Measurements from ENCODE around the gene KRT25.

Gene KRT25, protein sequence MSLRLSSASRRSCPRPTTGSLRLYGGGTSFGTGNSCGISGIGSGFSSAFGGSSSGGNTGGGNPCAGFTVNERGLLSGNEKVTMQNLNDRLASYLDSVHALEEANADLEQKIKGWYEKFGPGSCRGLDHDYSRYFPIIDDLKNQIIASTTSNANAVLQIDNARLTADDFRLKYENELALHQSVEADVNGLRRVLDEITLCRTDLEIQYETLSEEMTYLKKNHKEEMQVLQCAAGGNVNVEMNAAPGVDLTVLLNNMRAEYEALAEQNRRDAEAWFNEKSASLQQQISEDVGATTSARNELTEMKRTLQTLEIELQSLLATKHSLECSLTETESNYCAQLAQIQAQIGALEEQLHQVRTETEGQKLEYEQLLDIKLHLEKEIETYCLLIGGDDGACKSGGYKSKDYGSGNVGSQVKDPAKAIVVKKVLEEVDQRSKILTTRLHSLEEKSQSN

DNA sequence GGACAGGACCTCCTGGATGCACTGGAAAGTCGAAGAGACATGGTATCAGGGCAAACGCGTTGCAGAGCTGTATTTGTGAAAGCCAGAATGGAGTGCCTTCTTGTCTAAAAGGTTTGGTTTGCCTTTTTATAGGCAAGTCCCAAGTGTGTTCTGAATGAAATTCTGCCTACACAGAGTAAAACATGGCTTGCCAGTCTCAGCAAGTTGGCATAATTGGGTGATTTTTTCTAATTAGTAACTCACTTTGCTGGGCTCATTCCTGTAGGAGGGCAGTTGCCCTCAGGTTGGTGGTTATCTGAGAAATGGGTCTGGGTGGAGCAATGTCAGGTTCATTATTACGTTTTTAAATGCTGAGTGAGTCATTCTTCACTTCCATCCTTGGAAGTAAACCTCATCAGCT is at the start of gene KRT25:
Gene KRT25, minus strand, starts transcription at position 101 of the 400 bp plus-strand sequence. Its CDS starts 60 bp downstream, at position 41.
- DNase-seq: no peak

DNA sequence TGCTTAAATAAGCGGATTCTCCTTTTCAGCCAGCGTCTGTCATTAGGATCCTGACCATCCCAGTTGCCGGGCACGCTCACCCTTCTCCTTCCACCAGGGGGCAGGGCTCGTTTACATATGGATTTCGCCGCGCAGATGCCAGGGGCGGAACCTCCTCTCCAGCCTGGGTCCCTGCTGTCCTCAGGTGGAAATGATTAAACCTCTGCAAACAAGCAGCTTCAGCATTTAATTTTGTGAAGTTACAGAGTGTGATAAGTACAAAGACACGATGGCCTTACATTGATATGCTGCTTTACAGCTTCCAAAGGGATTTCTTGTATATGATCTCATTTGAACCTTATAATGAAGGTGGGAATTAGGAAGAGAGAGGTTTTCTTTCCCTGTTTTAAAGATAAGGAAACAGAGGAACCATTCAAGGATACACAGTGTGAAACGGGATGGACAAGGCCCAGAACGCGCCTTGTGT is 48.5 kb upstream of the KRT25 start:
- peak; percentile 77 for DNase-seq

DNA sequence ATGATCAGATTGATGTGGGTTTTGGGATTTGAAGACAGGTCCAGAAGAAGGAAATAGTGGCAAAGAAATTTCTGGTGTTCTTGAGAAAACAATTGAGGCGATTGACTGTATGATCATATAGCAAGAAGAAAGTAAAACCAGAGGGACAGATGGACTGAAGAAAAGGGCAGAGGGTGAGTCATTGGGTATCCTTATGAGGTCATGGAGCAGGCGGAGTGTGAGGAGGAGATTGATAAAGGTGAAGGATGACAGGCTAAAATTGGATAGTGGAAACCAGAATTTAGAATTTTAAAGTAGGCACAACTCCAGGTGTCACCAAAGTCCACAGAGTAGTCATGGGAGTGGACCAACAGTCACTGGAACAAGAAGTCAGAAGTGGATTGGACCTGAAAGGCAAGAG is 46.0 kb upstream of the KRT25 start:
- DNase-seq: no peak

DNA sequence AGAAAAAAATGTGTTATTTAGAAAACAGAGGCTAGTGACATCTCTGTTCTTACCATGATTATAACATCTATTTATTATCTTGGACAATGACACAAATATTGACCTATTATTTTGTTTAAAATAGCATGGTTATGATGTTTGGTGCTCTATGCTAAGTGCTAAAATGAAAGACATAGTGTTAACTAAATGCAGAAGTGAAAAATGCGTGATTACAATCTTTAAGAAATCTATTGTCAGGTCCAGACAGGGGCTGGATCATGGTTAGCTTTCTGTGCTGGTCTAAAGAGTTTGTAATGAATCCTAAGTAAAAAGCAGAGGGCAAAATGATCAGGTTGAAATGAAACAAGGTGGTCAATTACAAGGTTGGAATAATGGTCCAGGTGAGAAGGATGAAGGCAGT is 45.2 kb upstream of the KRT25 start:
- no peak for DNase-seq

DNA sequence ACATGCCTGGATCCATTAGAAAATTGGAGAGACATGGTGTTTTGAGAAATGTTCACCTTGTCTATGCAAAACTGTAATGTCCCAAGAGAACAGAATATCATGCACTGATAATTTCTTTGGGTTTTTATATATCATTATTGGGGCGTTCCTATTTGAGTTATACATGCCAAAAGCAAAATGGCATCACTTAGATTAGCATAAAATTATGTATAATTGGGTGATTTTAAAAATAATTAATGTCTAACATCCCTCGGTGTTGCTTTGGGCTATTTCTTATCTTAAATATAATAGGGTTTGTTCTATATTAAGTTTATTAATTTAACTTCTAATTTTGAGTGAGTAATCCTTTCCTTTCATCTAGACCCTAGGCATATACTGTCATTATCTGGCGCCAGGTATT is 44.7 kb upstream of the KRT25 start, which contains the start of gene KRT28:
Gene KRT28, minus strand, starts transcription at position 101 of the 400 bp plus-strand sequence. Its CDS starts 66 bp downstream, at position 35.
- DNase-seq: no peak

DNA sequence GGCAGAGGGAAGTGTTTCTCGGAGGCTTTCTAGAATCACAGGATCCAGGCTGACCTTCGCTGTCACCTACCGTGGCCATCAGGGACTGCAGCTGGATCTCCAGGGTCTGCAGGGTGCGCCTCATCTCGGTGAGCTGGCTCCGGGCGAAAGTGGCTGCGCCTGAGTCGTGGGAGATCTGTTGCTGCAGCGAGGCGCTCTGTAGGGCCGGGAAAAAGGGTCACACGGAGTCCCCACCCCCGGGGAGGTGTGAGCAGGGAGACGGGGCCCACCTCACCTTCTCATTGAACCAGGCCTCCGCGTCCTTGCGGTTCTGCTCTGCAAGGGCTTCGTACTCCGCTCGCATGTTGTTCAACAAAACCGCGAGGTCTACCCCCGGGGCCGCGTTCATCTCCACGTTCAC is 41.7 kb upstream of the KRT25 start:
- no peak for DNase-seq

DNA sequence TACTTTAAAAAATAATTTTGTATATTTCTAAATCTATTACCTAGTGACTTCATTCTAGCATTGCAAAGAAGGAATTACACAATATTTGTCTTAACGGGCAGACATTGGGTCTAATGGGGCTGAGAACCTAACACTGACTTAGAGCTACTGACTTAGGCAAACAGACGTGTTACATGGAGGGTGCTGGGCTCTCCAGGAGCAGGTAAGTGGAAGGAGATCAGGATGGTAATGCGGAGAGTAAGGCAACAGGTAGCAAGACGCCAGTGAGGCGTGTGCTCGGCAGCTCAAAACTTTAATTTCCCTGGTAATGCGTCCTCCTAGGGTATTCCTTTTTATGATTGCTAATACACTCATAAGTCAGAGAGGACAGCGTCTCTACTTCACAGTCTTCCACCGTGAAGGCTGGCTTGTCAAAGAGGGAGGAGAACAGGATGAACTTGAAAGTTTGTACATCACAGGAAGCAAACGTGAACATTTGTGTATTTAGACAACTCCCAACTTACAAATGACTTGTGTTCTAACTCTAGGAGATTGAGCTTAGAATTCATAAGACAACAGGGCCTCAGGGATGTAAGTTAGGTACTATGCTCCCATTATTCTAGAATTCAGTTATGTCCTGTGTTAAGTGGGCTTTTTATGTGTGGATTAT is 40.0 kb upstream of the KRT25 start:
- no peak for DNase-seq

DNA sequence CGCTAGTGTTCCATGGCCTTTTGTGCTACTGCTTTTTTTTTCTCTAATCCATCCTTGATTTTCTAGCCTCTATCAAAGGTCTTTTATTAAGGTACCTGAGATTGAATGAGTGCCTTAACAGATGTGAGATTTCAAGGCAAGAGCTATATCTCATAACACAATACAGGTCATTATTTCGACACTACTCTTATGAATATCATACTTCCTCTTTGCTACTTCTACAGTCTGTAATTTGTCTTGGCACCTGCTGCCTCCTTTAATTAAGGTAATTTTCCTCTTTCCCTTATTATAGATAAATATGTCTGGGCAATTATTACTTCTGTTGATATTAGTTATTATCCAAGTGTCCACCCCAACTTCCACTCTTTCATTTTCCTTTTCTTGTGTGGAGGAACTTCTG is 39.3 kb upstream of the KRT25 start:
- no peak for DNase-seq

DNA sequence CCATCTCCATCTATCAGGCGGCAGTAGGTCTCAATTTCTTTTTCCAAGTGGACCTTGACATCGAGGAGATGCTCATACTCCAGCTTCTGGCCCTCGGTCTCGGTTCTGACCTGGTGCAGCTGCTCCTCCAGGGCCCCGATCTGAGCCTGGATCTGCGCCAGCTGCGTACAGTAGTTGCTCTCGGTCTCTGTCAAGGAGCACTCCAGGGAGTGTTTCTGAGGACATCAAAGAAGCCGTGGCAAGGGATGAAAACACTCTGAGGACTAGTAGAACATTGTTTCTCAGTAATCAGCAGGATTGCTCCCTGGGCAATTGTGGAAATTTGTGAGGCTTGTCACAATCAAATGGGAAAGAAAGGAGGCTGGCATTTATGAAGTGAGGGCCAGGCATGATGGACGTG is 38.7 kb upstream of the KRT25 start:
- no peak for DNase-seq

DNA sequence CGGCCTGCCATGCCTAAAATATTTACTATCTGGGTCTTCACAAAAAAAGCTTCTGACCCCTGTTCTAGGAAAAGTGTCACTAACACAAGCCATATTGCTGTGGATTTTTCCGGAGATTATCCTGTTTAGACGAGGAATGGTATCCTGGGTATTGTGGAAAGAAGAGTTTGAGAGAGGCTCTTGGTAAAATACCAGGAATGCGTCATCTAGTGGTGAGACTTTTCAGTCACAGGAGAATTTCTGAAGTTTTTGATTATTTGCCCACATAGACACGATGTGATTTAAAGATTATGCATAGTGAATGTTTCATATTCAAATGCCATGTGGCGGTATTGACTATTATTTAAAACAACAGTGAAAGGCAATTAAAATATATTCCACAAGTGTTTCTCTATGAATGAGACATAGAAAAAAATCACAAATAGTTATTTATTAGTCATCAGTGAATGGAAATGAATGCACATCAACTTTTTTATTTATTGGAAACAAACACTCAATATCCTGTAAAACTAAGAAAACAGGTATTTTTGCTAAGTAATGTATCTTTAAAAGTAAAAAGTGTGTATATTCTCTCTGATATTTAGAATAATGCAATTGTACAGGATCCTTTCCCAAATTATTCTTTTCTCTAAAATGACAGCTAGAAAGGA is 36.8 kb upstream of the KRT25 start:
- DNase-seq: no peak

DNA sequence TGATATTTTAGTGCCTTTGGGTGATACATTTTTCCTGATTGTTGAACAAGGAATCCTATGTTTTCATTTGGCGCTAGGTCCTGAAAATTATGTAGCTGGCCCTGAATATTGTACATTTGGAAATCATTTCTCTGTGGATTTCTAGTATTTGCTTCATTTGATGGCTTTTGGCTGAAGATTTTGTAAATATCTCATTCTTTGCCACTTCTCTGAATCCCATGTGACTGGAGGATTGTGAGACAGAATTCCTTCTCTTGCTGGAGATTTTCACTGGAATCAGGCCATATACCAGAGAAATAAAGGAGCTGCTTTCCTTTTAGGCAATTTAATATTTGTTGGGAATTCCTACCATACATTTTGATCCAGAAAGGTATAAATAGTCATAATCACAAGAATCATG is 36.0 kb upstream of the KRT25 start:
- no peak for DNase-seq

DNA sequence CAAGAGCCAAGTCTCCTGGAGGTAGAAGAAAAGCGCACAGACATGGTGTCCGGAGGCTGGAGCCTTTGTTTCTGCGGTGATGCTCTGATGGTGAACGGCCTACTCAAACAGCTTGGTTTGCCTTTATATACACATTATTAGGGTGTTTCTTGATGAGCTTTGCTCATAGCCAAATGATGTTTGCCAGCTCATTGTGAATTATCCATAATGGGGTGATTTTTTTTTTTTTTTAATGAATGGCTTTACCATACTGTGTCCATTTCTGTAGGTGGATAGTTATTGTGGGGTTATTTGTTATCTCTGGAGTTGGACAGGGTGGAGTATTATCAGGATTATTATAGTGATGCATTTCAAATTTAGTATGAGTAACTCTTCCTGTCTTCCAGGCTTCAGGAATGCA is 27.3 kb upstream of the KRT25 start, which contains the start of gene KRT27:
Gene KRT27, minus strand, starts transcription at position 101 of the 400 bp plus-strand sequence. Its CDS starts 57 bp downstream, at position 44.
- DNase-seq: no peak

DNA sequence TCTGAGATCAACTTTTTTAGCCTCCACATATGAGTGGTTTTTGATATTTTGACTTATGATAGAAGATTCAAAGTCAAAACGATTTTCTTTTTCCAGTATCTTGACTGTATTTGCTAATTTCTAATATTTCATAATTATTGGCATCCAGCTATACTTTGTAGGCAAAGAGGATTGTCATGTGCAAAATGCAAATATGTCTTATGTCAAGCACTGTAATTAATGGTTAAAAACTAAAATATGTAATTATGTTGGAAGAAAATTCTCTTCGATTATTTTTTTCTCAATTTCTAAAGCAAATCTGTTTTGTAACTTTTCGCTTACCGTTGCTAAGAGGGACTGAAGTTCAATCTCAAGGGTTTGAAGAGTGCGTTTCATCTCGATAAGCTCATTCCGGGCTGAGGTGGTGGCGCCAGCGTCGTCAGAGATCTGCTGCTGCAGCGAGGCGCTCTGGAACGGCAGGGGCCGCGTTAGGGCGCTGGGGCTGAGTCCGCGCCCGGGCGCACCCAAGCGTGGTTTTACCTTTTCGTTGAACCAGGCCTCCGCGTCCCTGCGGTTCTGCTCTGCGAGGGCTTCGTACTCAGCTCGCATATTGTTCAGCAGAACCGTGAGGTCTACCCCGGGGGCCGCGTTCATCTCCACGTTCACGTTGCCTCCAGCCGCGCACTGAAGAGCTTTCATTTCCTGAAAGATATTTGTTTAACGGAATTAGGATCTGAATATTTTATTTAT is 24.2 kb upstream of the KRT25 start:
- peak; percentile 10 for DNase-seq

DNA sequence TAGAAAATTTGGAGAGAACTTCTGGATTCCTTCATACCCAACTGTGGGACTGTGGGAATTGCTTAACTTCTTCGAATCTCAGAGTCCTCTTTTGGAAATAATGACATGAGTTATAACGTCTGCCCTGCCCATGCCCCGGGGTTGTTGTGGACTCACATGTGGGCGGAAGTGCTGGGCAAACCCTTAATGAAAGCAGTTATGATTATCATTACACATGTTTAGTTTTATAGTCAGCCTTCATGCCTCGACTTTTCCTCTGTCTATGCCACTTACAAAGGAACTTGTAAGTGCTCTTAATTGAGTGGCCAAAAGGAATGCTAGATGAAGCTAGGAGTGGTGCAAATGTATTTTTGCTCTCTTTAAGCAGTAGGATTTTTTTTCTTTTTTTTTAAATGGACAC is 23.3 kb upstream of the KRT25 start:
- DNase-seq: no peak

DNA sequence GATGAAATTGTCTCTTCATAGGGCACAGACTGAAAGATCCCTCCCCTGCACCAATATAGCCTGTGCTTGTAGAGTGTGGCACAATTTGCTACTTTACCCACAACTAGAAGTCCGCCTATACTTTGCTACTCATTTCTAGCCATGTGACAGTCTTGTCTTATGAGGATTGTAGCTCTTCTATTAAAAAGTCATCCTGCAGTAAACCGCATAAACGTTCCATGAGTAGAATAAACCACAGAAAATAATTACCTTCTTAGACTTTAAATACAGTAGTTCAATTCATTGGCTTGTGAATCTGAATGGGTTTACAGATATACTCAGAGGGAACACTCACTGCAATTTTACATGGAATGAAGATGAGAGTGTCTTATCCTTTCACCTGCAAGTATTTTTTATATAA is 22.8 kb upstream of the KRT25 start:
- DNase-seq: no peak

DNA sequence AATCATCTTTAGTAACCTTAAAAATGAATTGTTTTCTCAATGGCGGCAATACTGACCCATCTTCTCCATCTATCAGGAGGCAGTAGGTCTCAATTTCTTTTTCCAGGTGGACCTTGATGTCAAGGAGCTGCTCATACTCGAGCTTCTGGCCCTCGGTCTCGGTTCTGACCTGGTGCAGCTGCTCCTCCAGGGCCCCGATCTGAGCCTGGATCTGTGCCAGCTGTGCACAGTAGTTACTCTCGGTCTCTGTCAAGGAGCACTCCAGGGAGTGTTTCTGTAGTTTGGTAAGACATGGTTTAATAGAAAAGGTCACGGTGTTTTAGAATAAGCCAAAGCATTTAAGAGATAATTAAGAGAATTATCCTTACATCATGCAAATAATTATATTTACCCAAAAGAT is 22.3 kb upstream of the KRT25 start:
- no peak for DNase-seq

DNA sequence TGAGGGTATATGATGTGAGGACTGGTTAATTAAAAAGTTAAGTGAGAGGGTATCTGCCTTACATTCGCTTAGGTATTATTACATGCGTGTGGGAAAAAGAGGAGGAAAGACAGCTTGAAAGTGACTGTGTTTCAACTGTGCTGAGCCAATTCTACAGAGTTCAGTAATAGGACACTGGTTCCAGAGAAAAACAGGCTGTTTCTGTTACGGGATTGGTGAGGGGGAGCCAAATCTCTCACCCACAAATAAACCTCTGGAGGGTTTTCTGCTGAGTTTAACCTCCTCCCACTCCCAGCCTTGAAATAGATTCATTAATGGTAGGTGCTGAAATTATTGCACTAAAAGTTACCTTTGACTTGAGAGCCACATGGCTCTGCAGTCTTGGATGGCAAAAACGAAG is 20.8 kb upstream of the KRT25 start:
- no peak for DNase-seq

DNA sequence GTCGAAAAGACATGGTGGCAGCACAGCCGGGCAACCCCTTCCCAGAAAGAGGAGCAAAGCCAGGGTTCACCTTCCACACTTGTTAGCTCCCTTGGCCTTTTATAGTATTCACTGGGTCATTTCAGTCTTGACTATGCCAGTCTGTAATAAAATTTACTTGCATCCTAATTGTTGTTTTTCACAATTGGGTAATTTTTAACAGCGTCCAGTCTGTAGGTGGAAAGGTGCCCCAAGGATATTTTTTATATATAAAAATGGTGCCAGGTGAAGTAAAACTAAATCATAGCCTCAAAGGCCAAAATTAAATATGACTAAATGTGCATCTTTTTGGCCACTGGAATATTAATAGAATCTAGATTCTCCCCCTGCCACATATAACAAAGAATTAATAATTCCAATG is 17.0 kb upstream of the KRT25 start, which contains the start of gene KRT26:
Gene KRT26, minus strand, starts transcription at position 101 of the 400 bp plus-strand sequence. Its CDS starts 88 bp downstream, at position 13.
- no peak for DNase-seq

DNA sequence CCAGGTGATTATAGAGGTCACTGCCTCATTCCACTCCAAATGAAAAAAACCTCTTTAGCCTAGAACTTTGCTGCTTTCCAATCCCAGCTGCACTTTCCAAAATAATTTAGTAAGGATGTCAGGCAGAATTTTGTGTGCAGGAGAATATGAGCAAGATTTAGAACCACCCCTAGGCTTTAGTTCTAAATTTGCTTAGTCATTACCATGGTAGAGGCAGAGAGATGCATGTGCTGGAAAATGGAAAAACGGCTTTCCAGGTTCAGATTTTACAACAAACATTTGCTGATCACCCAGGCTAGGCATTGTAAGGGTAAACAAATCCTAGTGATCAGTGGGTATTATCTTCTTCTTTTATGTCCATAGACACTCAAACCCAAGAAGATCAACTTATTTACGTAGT is 10.5 kb upstream of the KRT25 start:
- no peak for DNase-seq

DNA sequence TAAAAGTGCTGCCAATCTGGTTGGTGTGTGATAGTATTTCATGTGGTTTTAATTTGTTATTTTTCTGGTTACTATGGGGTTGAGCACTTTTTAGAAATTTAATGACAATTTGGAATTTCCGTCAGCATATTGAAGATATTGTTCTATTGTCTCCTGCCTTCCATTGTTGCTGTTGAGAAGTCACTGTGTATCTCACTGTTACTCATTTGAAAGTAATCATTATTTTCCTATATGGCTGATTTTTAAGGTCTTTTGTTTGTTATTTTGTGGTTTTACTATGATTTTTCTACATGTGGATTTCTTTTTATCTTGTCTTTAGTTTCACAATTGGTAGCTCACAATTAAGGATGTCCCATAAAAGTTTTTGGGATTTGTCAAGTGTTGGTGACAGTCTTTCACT is 8.6 kb upstream of the KRT25 start:
- no peak for DNase-seq

DNA sequence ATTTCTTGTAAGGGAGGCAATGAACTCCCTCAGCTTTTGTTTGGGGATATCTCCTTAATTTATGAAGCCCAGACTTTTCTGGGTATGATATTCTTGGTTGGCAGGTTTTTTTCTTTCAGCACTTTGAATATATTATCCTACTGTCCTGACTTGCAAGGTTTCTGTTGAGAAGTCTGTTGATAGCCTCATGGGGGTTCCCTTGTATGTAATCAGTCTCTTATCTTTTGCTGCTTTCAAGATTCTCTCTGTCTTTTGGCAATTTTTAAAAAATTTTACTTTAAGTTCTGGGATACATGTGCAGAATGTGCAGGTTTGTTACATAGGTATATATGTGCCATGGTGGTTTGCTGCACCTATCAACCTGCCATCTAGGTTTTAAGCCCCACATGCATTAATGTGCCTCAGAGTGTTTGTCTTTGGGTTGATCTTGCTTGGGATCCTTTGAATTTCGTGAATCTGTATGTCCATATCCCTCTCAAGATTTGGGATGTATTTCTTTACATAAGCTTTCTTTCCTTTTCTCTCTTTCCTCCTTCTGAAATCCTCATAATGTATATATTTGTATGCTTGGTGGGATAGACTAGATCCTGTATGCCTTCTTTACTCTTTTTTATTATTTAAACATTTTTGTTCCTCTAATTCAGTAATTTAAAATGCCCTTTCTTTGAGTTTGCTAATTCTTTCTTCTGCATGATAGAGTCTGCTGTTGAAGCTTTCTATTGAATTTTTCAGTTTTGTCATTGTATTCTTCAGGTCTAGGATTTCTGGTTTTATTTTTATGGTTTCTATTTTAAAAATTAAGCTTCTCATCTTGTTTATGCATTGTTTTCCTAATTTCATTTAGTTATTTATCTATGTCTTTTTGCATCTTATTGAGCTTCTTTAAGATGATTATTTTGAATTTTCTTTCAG is 5.2 kb upstream of the KRT25 start:
- DNase-seq: no peak

DNA sequence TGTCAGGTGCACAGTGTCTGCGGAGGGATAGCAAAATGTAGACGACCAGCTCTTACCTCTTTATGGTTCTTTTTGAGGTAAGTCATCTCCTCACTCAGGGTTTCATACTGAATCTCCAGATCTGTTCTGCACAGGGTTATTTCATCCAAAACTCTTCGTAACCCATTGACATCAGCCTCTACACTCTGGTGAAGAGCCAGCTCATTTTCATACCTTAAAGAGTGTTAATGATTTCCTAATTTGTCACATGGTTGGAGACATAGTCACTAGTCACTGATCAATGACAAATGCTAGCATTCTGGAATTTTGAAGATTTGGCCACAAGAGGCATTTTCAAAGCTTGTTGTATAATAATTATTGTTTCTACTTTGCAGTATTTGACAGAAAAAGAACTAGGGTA is 1.3 kb downstream of the KRT25 start:
- DNase-seq: no peak
